Stimulated activated memory B cell treated with anti-CD40 and anti-IgM and Interleukin-4, amounts not matched to agents 10 μg/mL and 1 μg/mL and 100 μg/mL, for 72 hours (primary cell): ENCODE measurements around the gene LPIN2.
A peak's percentile ranks its signal among the peaks of the same experiment; 100 is the strongest.

Source experiments
- ATAC-seq: fragments of 150-1000 bp; cut with Tn5 transposase; 2 replicates; pipeline ENCODE4 v1.10.0; 2021
- H3K27ac Mint-ChIP-seq: one replicate; pipeline ENCODE4 v1.8.0; 2022; ENCODE audit warnings: mild to moderate bottlenecking, mixed read lengths
- H3K27me3 Mint-ChIP-seq: one replicate; pipeline ENCODE4 v1.8.0; 2022; ENCODE audit warnings: mixed read lengths
- H3K36me3 Mint-ChIP-seq: one replicate; pipeline ENCODE4 v1.8.0; 2022; ENCODE audit warnings: mixed read lengths
- H3K4me1 Mint-ChIP-seq: one replicate; pipeline ENCODE4 v1.8.0; 2022; ENCODE audit warnings: mixed read lengths
- H3K4me3 Mint-ChIP-seq: one replicate; pipeline ENCODE4 v1.8.0; 2022; ENCODE audit warnings: mild to moderate bottlenecking, moderate library complexity, mixed read lengths
- H3K9me3 Mint-ChIP-seq: one replicate; pipeline ENCODE4 v1.8.0; 2022; ENCODE audit warnings: mixed read lengths

Gene LPIN2

DNA sequence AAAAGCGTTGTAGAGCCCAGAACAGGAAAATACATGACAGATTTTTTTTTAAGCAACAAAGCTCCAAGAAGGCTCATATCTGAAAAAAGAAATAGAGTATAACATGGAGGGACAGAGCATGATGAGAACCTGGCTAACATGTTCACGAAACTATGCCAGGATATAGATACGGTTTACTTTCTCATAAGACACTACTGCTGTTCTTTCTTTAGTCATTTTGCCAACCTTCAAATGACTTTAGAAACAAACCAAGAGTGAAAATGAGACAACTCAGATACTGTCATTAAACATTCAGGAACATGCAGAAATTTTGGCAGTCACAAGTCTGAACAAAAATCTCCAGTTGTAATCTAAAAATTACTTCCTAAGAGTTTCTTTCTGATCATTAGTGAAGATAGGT, 14.3 kb downstream of the LPIN2 start:
- H3K36me3 Mint-ChIP-seq, result peaks cover 31% of the 10 kb centered on the region
- H3K27me3 Mint-ChIP-seq, result no peaks in the 10 kb centered on the region
- H3K4me1 Mint-ChIP-seq, result peaks cover 55% of the 10 kb centered on the region
- H3K27ac Mint-ChIP-seq, result peak overlapping the region; percentile 61
- H3K4me3 Mint-ChIP-seq, result no peak overlapping the region
- ATAC-seq, result no peak
- no peaks in the 10 kb centered on the region for H3K9me3 Mint-ChIP-seq

DNA sequence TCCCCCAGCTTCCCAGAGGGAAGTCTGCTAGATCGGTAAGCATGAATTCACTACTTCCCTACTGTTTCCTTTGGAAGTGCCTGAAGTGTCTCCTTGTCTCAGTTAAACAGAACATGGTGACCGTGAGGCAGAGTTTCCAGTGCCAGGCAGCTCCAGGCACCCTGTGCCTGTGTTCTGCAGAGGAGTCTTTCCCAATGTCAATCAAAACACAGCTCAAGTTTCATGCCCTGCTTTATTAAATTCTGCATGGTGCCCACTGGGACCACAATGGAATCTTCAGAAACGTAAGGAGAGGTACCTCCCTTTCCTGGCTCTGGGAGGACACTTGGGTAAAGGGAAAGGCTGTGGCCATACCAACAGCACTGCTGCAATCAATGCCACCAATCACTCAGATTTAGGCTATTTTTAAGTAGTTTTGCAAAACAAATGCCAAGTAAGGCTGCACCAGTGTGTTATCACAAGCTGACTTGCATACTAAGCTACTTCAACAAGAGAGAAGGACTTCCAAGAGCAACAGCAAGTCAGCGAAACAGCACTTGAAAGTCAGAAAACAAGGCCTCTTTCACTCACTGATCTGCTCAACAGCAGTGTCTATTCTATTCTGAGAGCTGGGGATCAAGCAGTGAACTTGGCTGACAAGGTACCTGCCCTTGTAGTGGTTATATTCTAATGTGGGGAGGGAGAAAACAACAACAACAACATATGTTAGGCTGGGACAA, 14.9 kb downstream of the LPIN2 start:
- H3K4me3 Mint-ChIP-seq, result no peak overlapping the region
- peak overlapping the region; percentile 61 for H3K27ac Mint-ChIP-seq
- no peaks in the 10 kb centered on the region for H3K27me3 Mint-ChIP-seq
- ATAC-seq, result no peak
- H3K36me3 Mint-ChIP-seq, result peaks cover 31% of the 10 kb centered on the region
- peaks cover 61% of the 10 kb centered on the region for H3K4me1 Mint-ChIP-seq
- no peaks in the 10 kb centered on the region for H3K9me3 Mint-ChIP-seq

DNA sequence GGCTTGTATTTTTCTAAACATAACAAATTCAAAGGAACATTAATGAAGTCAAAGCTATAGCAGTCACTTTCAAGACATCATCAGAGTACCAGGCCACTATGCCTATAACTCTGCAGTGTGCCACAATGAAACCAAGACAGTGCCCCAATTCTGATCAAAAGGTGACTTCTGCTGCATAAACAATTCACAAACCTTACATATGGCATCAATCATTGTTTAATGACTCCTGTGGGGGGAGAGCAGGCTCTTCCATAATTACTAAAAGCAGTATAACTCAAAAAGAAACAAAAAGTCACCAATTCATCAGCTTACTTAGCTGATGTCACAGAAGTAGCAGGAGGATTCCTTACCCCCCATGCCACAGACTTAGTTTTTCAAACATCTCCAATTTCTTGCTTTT, 15.5 kb downstream of the LPIN2 start:
- Mint-ChIP-seq H3K9me3 (no peaks in the 10 kb centered on the region), H3K4me1 (peaks cover 59% of the 10 kb centered on the region), H3K4me3 (no peak overlapping the region), H3K27ac (no peak overlapping the region), H3K36me3 (peaks cover 25% of the 10 kb centered on the region), H3K27me3 (no peaks in the 10 kb centered on the region)
- no peak for ATAC-seq

DNA sequence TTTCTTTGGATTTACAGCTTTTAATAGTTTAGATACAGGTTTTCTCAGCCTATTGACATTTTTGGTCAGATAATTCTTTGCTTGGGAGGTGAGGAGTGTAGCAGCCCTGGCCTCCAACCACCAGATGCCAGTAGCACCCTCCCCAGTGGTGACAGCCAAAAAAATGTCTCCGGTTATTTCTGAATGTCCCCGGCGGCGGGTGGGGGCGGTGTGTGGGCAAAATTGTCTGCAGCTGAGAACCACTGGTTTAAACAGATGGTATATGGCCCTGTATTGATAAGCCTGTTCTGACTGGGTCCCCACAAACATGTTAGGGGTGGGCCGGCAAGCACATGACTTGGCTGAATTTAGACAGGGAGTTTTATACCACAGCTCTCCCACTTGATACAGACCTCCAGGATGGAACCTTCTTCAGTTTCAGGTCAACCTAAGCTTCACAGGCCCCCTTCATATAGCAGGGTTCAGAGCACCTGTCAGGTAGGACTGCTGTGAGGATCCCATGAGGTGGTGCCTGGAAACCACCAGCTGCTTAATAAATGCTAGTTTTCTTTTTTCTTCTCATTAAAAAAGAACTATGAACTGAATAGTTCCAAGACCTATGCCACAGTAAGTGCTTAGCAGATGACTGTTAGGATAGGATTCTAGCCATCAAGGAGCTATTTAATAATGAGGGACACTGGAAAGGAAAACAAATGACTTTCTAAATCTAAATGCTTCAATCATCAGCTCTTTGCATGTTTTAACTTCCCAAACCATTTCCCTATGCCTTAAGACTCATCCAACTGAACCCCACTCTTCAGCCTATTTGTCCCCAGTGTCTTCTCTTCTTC, 18.1 kb downstream of the LPIN2 start:
- Mint-ChIP-seq H3K27ac (peak overlapping the region; percentile 71), H3K36me3 (peaks cover 17% of the 10 kb centered on the region), H3K4me3 (peak overlapping the region; percentile 14), H3K9me3 (peaks cover 2% of the 10 kb centered on the region), H3K4me1 (peaks cover 63% of the 10 kb centered on the region), H3K27me3 (no peaks in the 10 kb centered on the region)
- peak; percentile 93 for ATAC-seq

DNA sequence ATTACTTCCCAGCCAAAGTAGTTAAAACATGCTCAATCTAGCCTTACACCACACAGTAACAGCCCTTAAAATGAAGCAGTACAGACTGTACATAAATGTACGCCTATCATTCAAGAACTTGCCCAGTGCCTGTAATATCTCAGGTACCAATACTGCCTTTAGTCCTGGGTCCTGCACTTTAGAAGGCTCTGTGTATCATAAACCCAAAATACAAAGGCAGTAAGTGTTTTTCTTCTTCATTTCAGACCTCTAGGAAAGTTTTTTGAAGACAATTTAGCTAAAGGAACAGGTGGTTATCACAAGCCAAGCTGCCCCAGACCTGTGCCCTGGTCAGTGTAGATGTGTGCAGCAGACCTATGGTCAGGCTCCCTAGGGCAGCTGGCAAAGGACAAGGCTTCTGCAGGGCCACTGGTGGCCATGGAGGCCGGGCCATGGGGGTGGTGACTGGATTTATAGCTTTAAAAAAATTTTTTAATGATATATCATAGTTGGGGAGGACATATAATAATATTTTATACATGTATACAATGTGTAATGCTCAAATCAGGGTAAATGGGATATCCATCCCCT, 18.8 kb downstream of the LPIN2 start:
- Mint-ChIP-seq H3K27ac (peak overlapping the region; percentile 71), H3K4me3 (no peak overlapping the region), H3K9me3 (peaks cover 2% of the 10 kb centered on the region), H3K27me3 (no peaks in the 10 kb centered on the region), H3K36me3 (peaks cover 11% of the 10 kb centered on the region), H3K4me1 (peaks cover 56% of the 10 kb centered on the region)
- no peak for ATAC-seq

DNA sequence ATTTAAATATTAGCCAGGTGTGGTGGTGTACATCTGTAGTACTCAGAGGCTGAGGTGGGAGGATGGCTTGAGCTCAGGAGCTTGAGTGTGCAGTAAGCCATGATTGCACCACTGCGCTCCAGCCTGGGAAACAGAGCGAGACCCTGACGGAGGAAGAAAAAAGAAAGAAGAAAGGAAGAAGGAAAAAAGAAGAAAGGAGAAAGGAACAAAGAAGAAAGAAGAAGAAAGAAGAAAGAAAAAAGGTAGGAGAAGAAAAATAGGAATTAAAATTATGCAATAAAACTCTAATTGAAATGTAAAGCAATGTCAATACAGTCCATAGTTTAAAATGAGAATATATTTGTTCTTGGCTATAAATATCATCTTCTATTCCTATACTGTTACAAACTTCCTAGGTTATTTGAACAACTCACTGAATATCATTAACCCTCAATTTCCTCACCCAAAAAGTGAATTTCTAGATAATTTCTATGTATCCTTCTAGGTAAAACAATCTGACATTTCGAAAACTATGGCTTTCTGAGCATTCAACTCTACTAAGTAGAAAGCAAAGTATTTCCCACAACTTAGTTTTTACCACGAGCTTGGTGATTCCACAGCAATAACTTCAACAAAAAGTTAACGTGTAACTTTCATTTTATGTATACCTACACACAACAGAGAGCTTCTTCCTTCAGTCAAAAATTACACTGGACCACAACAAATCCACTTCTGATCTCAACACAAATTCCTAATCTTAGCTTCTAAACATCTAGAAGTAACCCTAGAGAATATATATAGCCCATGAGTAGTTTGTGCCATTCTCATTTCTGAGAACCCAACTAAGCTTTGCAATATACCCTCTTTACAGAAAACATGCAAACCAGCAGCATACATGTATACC, 19.7 kb downstream of the LPIN2 start:
- Mint-ChIP-seq H3K36me3 (peaks cover 11% of the 10 kb centered on the region), H3K4me3 (no peak overlapping the region), H3K27me3 (no peaks in the 10 kb centered on the region), H3K9me3 (peaks cover 2% of the 10 kb centered on the region), H3K27ac (peak overlapping the region; percentile 71), H3K4me1 (peaks cover 47% of the 10 kb centered on the region)
- ATAC-seq, result no peak

DNA sequence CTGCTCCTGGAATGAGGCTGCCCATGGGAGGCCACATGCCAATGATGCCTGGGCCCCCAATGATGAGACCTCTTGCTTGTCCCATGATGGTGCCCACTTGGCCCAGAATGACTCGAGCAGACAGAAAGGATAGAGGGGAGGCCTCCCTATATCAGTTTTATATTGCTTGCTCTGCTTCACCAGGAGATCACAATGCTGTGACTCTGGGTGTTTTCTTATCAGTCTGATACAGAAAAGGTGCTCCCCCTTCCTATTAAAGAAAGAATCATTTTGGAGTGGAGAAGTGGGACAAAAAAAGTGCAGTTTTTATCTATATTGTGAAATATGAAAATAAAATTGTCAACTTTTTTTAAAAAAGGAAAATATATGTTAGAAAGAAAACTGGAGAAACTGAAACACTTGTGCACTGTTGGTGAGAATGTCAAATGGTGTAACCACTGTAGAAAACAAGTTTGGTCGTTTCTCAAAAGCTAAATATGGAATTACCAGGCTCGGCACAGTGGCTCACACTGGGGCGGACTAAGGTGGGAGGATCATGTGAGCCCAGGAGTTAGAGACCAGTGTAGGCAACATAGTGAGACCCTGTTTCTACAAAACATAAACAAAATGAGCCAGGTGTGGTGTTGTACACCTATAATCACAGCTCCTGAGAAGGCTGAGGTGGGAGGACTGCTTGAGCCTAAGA, 21.8 kb downstream of the LPIN2 start:
- Mint-ChIP-seq H3K36me3 (peaks cover 11% of the 10 kb centered on the region), H3K27me3 (no peaks in the 10 kb centered on the region), H3K4me1 (peaks cover 39% of the 10 kb centered on the region), H3K27ac (no peak overlapping the region), H3K9me3 (peaks cover 2% of the 10 kb centered on the region), H3K4me3 (no peak overlapping the region)
- ATAC-seq, result no peak

DNA sequence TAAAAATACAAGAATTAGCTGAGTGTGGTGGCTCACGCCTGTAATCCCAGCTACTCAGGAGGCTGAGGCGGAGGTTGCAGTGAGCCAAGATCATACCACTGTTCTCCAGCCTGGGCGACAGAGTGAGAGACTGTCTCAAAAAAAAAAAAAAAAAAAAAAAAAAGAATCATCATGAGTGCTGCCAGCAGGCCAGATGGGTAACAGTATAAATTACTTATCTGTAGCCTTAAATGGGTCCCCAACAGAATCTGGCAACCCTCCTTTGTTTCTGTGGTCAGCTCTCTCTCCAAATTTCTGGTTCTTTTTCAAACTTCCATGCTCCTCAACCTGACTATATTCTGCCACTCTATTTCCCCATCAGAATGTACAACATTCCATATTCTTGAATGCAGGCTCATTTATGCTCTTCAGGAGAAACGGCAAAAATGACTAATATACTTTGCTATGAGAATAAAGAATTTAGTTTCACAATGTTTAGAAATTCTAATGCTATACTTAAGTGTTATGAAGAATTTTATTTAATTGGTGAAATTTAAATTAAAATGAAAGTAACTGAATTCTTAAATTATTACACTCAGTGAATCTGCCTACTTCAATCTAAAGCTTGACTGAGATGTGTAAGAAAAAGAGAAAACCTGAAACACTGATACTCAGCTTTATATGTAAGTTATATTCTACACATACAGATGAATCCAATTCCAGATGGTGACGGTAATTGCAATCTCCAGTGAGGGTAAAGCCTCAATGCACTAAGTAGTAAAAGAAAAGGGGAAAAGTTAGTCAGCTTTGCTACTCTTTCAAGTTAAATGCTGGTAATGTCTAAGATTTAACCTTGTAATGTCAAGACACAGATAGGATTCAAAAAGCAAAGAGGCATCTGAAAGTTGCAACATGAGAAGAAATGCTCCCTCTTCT, 24.8 kb downstream of the LPIN2 start:
- Mint-ChIP-seq H3K27me3 (no peaks in the 10 kb centered on the region), H3K36me3 (peaks cover 11% of the 10 kb centered on the region), H3K9me3 (peaks cover 2% of the 10 kb centered on the region), H3K4me1 (peaks cover 33% of the 10 kb centered on the region), H3K4me3 (no peak overlapping the region), H3K27ac (no peak overlapping the region)
- no peak for ATAC-seq

DNA sequence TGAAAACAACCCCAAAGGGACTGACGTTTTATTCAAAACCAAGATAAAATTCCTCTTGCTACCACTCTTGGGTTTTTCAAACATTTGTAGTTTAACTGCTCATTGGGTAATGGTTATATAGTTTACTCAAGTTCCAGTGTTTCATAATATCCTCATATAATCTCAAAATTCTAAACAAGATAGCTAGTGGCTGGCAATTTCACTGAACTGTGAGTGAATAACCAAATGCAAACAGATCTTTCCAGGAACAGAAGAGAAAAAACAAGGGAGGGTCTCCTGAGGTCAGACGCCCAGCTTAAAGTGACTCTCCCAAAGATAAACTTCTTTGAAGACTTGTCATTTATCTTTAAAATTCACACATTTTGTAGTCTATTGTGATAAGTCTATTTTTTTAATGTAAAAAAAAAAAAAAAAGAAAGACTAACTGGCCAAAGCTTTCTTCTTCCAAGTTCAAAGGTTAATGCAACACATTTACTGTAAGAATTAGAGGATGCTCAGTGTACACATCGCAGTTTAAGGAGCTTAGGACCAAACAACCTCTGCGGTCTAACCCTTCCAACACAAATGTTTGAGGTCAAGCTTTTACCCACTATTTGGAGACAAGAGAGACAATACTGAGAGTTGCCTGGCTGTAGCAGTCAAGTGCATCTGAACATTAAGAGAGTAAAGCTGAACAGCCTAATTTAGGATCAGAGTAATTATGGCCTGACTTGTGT, 26.6 kb downstream of the LPIN2 start:
- Mint-ChIP-seq H3K4me1 (peaks cover 40% of the 10 kb centered on the region), H3K27ac (no peak overlapping the region)

DNA sequence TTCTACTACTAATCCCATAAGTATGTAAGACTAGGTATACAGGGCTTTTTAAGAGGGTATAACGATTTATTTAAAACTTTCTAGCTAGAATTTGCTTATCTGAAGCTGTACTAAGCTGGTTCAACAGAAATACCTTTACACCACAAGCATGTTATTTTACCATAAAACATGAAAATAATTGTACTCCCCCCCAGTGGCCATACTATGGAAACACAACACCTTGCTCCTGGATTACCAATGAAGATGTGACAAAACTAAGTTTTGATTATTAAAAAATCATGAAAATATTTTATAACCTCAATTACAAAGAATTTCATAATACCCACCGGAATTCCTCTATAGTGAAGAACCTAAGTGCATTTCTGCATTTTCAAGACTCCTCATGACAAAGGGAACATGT, 27.3 kb downstream of the LPIN2 start:
- no peaks in the 10 kb centered on the region for H3K27me3 Mint-ChIP-seq
- H3K9me3 Mint-ChIP-seq, result no peaks in the 10 kb centered on the region
- peak; percentile 59 for ATAC-seq
- no peaks in the 10 kb centered on the region for H3K36me3 Mint-ChIP-seq
- H3K4me1 Mint-ChIP-seq, result peaks cover 45% of the 10 kb centered on the region
- H3K4me3 Mint-ChIP-seq, result no peak overlapping the region
- no peak overlapping the region for H3K27ac Mint-ChIP-seq

More for the DNA sequence above, 26.6 kb downstream of the LPIN2 start:
- Mint-ChIP-seq H3K36me3 (peaks cover 4% of the 10 kb centered on the region), H3K9me3 (peaks cover 2% of the 10 kb centered on the region), H3K27me3 (no peaks in the 10 kb centered on the region), H3K4me3 (no peak overlapping the region)
- no peak for ATAC-seq

DNA sequence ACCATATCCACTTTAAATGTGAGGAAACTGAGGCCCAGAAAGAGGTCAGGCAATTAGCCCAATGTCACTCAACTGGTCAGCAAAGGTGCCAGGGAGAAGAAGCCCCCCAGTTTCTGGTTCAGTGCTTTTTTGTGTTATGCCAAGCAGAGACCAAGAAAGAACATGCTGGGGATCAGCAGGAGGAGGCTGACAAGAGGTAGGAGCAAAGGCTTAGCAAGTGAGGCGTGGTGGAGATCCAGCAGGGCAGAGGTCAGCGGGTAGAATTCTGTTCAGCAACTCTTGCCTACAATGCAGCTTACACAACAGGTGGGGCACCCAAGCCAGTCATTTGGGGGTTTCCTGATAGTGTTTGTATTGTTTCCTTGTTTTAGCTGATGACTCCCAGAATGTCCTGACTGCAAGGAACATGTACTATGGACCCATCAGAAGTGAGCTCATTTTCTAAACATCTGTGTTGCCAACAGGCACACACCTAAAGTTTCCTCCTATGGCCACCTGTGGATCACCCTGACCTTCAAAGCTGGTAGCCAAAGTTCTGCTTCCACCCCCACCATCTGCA, 28.2 kb downstream of the LPIN2 start:
- Mint-ChIP-seq H3K27me3 (no peaks in the 10 kb centered on the region), H3K36me3 (no peaks in the 10 kb centered on the region), H3K9me3 (no peaks in the 10 kb centered on the region), H3K4me1 (peaks cover 48% of the 10 kb centered on the region), H3K4me3 (no peak overlapping the region), H3K27ac (peak overlapping the region; percentile 74)
- ATAC-seq, result no peak

DNA sequence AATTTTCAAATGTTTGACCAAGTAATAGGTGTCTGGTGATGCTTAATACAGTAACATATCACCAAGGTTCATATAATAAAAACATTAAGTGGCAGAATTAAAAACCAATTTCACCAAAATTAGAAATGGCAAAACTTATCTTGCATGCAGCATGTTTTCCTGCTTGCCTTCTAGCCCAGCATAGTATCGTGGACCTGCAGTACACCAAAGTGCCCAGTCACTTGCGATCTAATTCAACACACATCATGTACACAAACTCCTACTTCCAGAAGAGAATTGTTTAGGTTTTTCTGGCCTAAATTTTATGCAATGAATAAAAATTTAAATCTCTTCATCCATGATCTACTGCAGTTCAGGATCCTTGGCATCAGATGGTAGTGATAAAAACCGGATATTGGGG, 28.9 kb downstream of the LPIN2 start:
- no peaks in the 10 kb centered on the region for H3K9me3 Mint-ChIP-seq
- H3K27ac Mint-ChIP-seq, result peak overlapping the region; percentile 74
- H3K27me3 Mint-ChIP-seq, result no peaks in the 10 kb centered on the region
- H3K36me3 Mint-ChIP-seq, result no peaks in the 10 kb centered on the region
- no peak for ATAC-seq
- H3K4me1 Mint-ChIP-seq, result peaks cover 53% of the 10 kb centered on the region
- H3K4me3 Mint-ChIP-seq, result no peak overlapping the region

DNA sequence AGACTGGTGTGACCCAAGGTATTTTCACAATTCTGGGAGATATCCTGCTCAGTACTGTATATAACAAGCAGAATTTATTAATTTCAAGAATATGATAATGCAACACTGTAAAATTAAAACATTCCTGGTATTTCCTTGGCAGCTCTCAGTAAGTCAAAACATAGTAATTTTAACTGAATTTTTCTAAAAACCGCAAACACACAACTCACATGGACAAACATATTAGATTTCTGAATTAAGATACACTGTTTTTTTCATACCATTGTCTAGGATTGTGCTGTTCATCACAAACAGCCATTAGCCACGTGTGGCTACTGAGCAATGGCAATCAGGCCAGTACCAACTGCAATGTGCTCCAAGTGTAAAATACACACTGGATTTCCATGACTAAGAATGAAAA, 29.6 kb downstream of the LPIN2 start:
- Mint-ChIP-seq H3K27ac (peak overlapping the region; percentile 91), H3K9me3 (no peaks in the 10 kb centered on the region), H3K36me3 (no peaks in the 10 kb centered on the region), H3K4me1 (peaks cover 60% of the 10 kb centered on the region), H3K27me3 (no peaks in the 10 kb centered on the region), H3K4me3 (no peak overlapping the region)
- ATAC-seq, result no peak
